Adrenal gland (tissue), 5 donors: ENCODE results near the gene TTC23.

ENCODE experiments used
- POLR2A ChIP-seq, 2 donors: fragments of 450-650 bp; IDR thresholded peaks; one replicate each; pipeline ENCODE4 v1.6.1; 2017; ENCODE audit warnings: antibody characterized with exemption in 2 of 2, mild to moderate bottlenecking in 2 of 2, moderate library complexity in 1 of 2
- TF ChIP-seq, protein P1 (sequence below), 6 experiments: fragments of 450-650 bp in 4 of 6; fragments of 200-600 bp in 2 of 6; sonication (generic) in 1 of 6; IDR thresholded peaks; 1 replicate in 5 of 6; 2 replicates in 1 of 6; pipeline versions ENCODE4 v1.5.1 to v1.8.0; 2016 to 2021; ENCODE audit warnings: antibody characterized with exemption in 6 of 6, mild to moderate bottlenecking in 2 of 6, moderate library complexity in 1 of 6
- donor health status: DM: no; HTN: no; CAD: no.

DNA sequence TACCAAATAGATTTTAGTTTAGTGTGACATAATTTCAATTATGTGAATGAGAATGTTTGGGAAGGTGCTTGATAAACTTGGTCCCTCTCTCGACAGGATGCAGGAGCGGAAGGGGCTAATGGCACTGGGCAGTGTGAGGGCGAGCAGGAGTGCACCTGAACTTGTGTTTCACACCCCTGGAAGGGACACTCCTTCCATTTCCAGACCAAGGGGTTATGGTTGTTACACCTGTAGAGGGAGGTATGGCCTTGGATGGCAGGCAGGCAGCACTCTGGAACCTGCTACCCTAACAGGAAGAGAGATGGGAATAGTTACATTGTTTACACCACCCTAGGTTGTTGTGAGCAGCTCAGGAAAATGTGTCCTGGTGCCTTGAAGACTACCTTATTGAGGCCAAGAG is 122.5 kb downstream of the TTC23 start:
- no peak for TF ChIP-seq POLR2A (IDR thresholded peaks at IDR 0.05)
- TF ChIP-seq, protein P1, sequence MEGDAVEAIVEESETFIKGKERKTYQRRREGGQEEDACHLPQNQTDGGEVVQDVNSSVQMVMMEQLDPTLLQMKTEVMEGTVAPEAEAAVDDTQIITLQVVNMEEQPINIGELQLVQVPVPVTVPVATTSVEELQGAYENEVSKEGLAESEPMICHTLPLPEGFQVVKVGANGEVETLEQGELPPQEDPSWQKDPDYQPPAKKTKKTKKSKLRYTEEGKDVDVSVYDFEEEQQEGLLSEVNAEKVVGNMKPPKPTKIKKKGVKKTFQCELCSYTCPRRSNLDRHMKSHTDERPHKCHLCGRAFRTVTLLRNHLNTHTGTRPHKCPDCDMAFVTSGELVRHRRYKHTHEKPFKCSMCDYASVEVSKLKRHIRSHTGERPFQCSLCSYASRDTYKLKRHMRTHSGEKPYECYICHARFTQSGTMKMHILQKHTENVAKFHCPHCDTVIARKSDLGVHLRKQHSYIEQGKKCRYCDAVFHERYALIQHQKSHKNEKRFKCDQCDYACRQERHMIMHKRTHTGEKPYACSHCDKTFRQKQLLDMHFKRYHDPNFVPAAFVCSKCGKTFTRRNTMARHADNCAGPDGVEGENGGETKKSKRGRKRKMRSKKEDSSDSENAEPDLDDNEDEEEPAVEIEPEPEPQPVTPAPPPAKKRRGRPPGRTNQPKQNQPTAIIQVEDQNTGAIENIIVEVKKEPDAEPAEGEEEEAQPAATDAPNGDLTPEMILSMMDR (IDR thresholded peaks at IDR 0.05) = no peak
